Measurements from ENCODE around the gene ADSS1.

Gene ADSS1

GRCh38 chr14:104791425-104791824, 67.4 kb downstream of the ADSS1 start:
- Histone ChIP-seq H3K27ac (ENCODE audit: low read depth, low read length) (no peak overlapping the region), H3K9ac (ENCODE audit: low read length in 5 of 5) (no peak overlapping the region), H3K9me3 (ENCODE audit: control insufficient read depth in 5 of 5, low read length in 5 of 5) (no peaks in the 10 kb centered on the region), H3K27me3 (ENCODE audit: control insufficient read depth in 5 of 5, insufficient read depth in 4 of 5, low read length in 5 of 5) (no peaks in the 10 kb centered on the region), H3K36me3 (ENCODE audit: control insufficient read depth in 5 of 5, insufficient read depth in 5 of 5, low read length in 5 of 5) (peaks cover 0 to 55% (median 35%) of the 10 kb centered on the region in 5 donors), H3K4me1 (ENCODE audit: control insufficient read depth in 5 of 5, insufficient read depth in 5 of 5, low read length in 5 of 5) (peaks cover 8 to 89% (median 60%) of the 10 kb centered on the region in 5 donors), H3K4me3 (ENCODE audit: low read depth in 1 of 5, low read length in 5 of 5) (no peak overlapping the region)

- no peak overlapping the region for H3K27ac ChIP-seq (ENCODE audit: low read depth, low read length)
- peaks cover 0 to 50% (median 34%) of the 10 kb centered on the region in 5 donors for H3K36me3 ChIP-seq (ENCODE audit: control insufficient read depth in 5 of 5, insufficient read depth in 5 of 5, low read length in 5 of 5)
- peak overlapping the region in 2 of 5 donors; percentile 36 to 89 for H3K9ac ChIP-seq (ENCODE audit: low read length in 5 of 5)
Observed at GRCh38 chr14:104792101-104792884, 68.3 kb downstream of the ADSS1 start.

DNA sequence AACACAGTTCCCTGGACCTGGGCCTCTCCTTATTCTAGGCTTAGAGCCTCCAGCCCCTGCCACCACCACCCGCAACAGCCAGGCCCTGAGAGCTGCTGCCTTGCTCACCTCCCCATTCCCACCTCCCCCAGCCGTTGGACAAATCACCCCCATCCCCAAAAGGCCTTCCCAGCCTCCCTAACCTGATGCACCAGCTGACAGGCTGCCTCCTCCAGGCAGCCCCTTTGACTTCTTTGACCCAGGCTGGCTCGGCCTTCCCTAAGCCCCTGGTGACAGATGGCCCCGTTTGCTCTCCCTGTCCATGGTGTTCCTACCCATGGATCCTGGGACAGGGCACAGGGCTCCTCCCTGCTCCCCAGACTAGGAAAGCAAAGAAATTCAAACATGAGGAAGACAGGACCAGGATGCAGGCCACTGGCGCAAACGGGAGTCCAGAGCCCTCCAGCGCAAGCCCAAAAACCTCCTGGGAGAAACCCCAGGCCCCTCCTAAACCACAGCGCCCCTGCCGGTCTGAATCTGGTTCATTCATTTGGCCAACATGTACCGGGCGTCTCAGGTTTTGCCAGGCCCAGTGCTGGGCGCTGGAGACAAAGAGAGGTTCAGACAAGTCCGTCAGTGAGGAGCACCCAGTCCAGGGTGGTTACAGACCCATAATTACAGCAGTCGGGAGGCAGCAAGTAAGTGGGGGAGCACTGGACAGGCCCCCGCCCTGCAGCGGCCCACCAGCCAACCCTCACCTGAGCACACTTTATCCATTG, 69.1 kb downstream of the ADSS1 start:
- Histone ChIP-seq H3K27ac (ENCODE audit: low read depth, low read length) (no peak overlapping the region), H3K4me1 (ENCODE audit: control insufficient read depth in 5 of 5, insufficient read depth in 5 of 5, low read length in 5 of 5) (peaks cover 12 to 87% (median 59%) of the 10 kb centered on the region in 5 donors), H3K9me3 (ENCODE audit: control insufficient read depth in 5 of 5, low read length in 5 of 5) (no peaks in the 10 kb centered on the region), H3K4me3 (ENCODE audit: low read depth in 1 of 5, low read length in 5 of 5) (peak overlapping the region in 4 of 5 donors; percentile 48 to 81 (median 79)), H3K27me3 (ENCODE audit: control insufficient read depth in 5 of 5, insufficient read depth in 4 of 5, low read length in 5 of 5) (no peaks in the 10 kb centered on the region), H3K9ac (ENCODE audit: low read length in 5 of 5) (peak overlapping the region in 3 of 5 donors; percentile 22 to 89 (median 36)), H3K36me3 (ENCODE audit: control insufficient read depth in 5 of 5, insufficient read depth in 5 of 5, low read length in 5 of 5) (peaks cover 0 to 44% (median 34%) of the 10 kb centered on the region in 5 donors)

More at GRCh38 chr14:104792101-104792884, 68.3 kb downstream of the ADSS1 start:
- Histone ChIP-seq H3K4me1 (ENCODE audit: control insufficient read depth in 5 of 5, insufficient read depth in 5 of 5, low read length in 5 of 5) (peaks cover 8 to 87% (median 59%) of the 10 kb centered on the region in 5 donors), H3K9me3 (ENCODE audit: control insufficient read depth in 5 of 5, low read length in 5 of 5) (no peaks in the 10 kb centered on the region), H3K27me3 (ENCODE audit: control insufficient read depth in 5 of 5, insufficient read depth in 4 of 5, low read length in 5 of 5) (no peaks in the 10 kb centered on the region), H3K4me3 (ENCODE audit: low read depth in 1 of 5, low read length in 5 of 5) (peak overlapping the region in 1 of 5 donors; percentile 17)

DNA sequence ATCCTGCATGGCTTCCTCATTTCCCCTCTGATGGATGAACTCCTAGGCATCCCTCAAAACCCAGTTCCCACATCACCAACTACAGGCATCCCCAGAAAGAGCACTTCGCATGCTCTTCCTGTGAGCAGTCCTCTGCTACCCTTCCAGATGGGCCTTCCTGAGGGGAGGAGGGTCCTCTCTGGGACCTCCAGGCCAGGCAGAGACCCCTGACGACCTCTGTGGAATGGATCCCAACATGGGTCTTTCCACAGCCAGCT, 69.6 kb downstream of the ADSS1 start:
- Histone ChIP-seq H3K27me3 (ENCODE audit: control insufficient read depth in 5 of 5, insufficient read depth in 4 of 5, low read length in 5 of 5) (no peaks in the 10 kb centered on the region), H3K27ac (ENCODE audit: low read depth, low read length) (no peak overlapping the region), H3K4me3 (ENCODE audit: low read depth in 1 of 5, low read length in 5 of 5) (peak overlapping the region; percentile 48 to 81 (median 77)), H3K36me3 (ENCODE audit: control insufficient read depth in 5 of 5, insufficient read depth in 5 of 5, low read length in 5 of 5) (peaks cover 0 to 39% (median 29%) of the 10 kb centered on the region in 5 donors), H3K4me1 (ENCODE audit: control insufficient read depth in 5 of 5, insufficient read depth in 5 of 5, low read length in 5 of 5) (peaks cover 12 to 87% (median 64%) of the 10 kb centered on the region in 5 donors), H3K9ac (ENCODE audit: low read length in 5 of 5) (peak overlapping the region in 3 of 5 donors; percentile 44 to 89 (median 88)), H3K9me3 (ENCODE audit: control insufficient read depth in 5 of 5, low read length in 5 of 5) (no peaks in the 10 kb centered on the region)

- H3K27ac ChIP-seq (ENCODE audit: low read depth, low read length) = peak overlapping the region; percentile 60
- H3K9ac ChIP-seq (ENCODE audit: low read length in 5 of 5) = peak overlapping the region; percentile 44 to 89 (median 81)
- peaks cover 0 to 34% (median 27%) of the 10 kb centered on the region in 5 donors for H3K36me3 ChIP-seq (ENCODE audit: control insufficient read depth in 5 of 5, insufficient read depth in 5 of 5, low read length in 5 of 5)
- H3K4me3 ChIP-seq (ENCODE audit: low read depth in 1 of 5, low read length in 5 of 5) = peak overlapping the region; percentile 62 to 81 (median 77)
- no peaks in the 10 kb centered on the region for H3K27me3 ChIP-seq (ENCODE audit: control insufficient read depth in 5 of 5, insufficient read depth in 4 of 5, low read length in 5 of 5)
- H3K4me1 ChIP-seq (ENCODE audit: control insufficient read depth in 5 of 5, insufficient read depth in 5 of 5, low read length in 5 of 5) = peaks cover 15 to 87% (median 69%) of the 10 kb centered on the region in 5 donors
- H3K9me3 ChIP-seq (ENCODE audit: control insufficient read depth in 5 of 5, low read length in 5 of 5) = no peaks in the 10 kb centered on the region
Observed at GRCh38 chr14:104794099-104794498, 70.1 kb downstream of the ADSS1 start.

DNA sequence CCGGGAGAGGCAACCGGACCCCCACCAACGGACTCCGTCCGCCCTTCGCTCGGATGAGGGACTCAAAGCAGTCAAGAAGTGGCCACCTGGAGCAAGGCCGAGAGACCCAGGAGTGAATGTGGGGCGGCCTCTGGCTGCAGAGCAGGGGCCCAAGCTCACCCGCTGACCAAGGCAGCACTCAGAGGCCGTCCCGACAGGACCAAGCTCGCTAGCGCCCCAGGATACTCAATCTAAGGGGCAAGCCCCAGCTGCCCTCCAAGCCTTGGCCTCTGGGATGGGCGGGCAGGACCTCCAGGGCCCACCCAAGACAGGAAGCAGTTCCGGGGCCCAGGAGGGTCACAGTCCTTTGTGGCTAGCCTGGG, 70.6 kb downstream of the ADSS1 start:
- H3K9ac ChIP-seq (ENCODE audit: low read length in 5 of 5) = peak overlapping the region; percentile 44 to 89 (median 81)
- peak overlapping the region; percentile 62 to 81 (median 77) for H3K4me3 ChIP-seq (ENCODE audit: low read depth in 1 of 5, low read length in 5 of 5)
- H3K4me1 ChIP-seq (ENCODE audit: control insufficient read depth in 5 of 5, insufficient read depth in 5 of 5, low read length in 5 of 5) = peaks cover 18 to 87% (median 74%) of the 10 kb centered on the region in 5 donors
- no peaks in the 10 kb centered on the region for H3K9me3 ChIP-seq (ENCODE audit: control insufficient read depth in 5 of 5, low read length in 5 of 5)
- H3K27me3 ChIP-seq (ENCODE audit: control insufficient read depth in 5 of 5, insufficient read depth in 4 of 5, low read length in 5 of 5) = no peaks in the 10 kb centered on the region
- H3K27ac ChIP-seq (ENCODE audit: low read depth, low read length) = peak overlapping the region; percentile 60
- H3K36me3 ChIP-seq (ENCODE audit: control insufficient read depth in 5 of 5, insufficient read depth in 5 of 5, low read length in 5 of 5) = peaks cover 0 to 29% (median 23%) of the 10 kb centered on the region in 5 donors

DNA sequence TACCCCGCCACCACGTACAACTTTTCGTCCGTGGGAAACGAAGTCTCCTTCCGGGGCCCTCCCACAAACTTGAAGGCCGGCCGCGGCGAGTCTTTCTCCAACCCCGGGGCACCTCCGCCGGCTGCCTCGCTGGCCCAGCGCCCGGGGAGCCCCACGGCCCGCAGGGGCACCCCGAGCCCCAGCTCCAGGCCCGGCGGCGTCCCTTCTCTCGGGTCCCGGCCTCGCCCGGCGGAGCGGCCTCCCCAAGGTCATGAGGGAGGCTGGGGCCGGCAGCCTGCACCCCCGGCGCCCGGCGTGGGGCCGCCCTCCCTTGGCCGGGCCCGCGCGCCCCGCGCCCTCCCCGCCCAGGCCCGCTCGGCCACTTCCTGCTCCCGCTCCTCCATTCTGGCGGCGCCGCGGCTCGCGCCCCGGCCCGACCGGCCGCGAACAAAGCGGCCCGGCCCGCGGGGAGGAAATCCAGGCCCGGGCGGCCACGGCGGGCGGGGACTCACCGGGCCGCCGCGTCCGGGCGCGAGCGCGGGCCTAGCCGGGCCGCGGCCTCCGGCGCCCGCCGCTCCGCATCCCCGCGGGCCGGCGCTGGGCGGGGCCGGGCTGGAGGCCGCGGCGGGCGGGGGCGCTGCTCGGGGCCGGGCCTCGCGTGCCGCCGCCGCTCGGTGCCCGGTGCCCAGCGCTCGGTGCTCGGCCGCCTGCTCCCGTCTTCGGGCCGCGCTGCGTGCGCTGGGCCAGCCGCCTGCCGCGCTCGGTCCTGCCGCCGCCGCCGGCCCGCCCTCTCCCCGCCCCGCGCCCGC, 71.2 kb downstream of the ADSS1 start, which contains the start of gene AKT1:
Gene AKT1 (minus strand): TSS at position 756 of the 788 bp plus-strand sequence. CDS start 3,105 bp downstream, outside the sequence.
- Histone ChIP-seq H3K27ac (ENCODE audit: low read depth, low read length) (peak within 1 kb of the TSS; percentile 97), H3K4me1 (ENCODE audit: control insufficient read depth in 5 of 5, insufficient read depth in 5 of 5, low read length in 5 of 5) (peaks cover 18 to 91% (median 78%) of the 10 kb centered on the region in 5 donors), H3K27me3 (ENCODE audit: control insufficient read depth in 5 of 5, insufficient read depth in 4 of 5, low read length in 5 of 5) (no peaks in the 10 kb centered on the region), H3K9me3 (ENCODE audit: control insufficient read depth in 5 of 5, low read length in 5 of 5) (no peaks in the 10 kb centered on the region), H3K9ac (ENCODE audit: low read length in 5 of 5) (peak within 1 kb of the TSS; percentile 44 to 89 (median 81)), H3K36me3 (ENCODE audit: control insufficient read depth in 5 of 5, insufficient read depth in 5 of 5, low read length in 5 of 5) (peaks cover 0 to 24% (median 18%) of the 10 kb centered on the region in 5 donors), H3K4me3 (ENCODE audit: low read depth in 1 of 5, low read length in 5 of 5) (peak within 1 kb of the TSS; percentile 62 to 81 (median 77))

DNA sequence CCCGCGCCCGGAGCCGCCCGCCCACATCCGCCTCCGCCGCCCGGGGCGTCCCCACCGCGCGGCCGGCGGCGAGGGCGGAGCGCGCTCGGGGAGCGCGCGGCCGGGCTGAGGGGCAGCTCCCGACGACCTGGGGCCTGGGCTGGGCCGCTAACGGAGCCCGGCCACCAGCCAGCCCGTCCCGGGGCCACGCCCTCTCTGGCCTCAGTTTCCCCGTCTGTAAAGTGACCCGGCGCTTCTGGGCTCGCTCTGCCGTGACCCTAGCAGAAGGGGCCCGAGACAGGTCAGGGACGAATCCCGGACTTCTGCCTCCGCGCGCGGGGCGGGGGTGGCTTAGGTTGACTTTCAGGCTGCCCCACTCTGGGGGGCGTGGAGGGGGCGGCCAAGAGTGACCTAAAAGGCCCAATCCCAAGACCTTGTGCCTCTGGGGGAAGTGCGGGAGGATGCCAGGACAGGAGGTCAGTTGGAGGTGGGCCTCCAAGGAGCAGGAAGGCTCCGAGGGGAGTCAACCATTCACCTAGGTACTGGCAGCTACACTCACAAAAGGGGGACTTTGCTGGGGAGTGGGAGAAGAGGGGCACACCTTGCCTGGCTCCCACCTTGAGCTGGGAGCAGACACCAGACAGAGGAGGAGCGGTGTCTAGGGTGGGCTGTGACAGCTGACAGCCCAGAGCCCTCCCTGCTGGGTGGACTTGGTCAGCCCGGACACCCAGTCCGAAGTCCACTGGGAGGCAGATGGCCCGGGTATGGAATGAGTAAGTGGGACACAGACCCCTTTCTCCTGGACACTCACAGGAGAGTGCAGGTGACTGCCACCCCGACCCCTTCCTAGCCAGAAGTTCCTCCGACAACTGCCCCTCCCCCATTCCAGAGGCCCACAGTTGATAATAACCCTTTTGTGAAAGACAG, 72.0 kb downstream of the ADSS1 start:
- Histone ChIP-seq H3K9ac (ENCODE audit: low read length in 5 of 5) (peak overlapping the region in 4 of 5 donors; percentile 61 to 75 (median 68)), H3K36me3 (ENCODE audit: control insufficient read depth in 5 of 5, insufficient read depth in 5 of 5, low read length in 5 of 5) (peaks cover 0 to 16% (median 9%) of the 10 kb centered on the region in 5 donors), H3K27ac (ENCODE audit: low read depth, low read length) (peak overlapping the region; percentile 97), H3K4me3 (ENCODE audit: low read depth in 1 of 5, low read length in 5 of 5) (peak overlapping the region; percentile 31 to 63 (median 47)), H3K27me3 (ENCODE audit: control insufficient read depth in 5 of 5, insufficient read depth in 4 of 5, low read length in 5 of 5) (no peaks in the 10 kb centered on the region), H3K4me1 (ENCODE audit: control insufficient read depth in 5 of 5, insufficient read depth in 5 of 5, low read length in 5 of 5) (peaks cover 18 to 86% (median 80%) of the 10 kb centered on the region in 5 donors), H3K9me3 (ENCODE audit: control insufficient read depth in 5 of 5, low read length in 5 of 5) (no peaks in the 10 kb centered on the region)

GRCh38 chr14:104796687-104797081, 72.7 kb downstream of the ADSS1 start:
- Histone ChIP-seq H3K36me3 (ENCODE audit: control insufficient read depth in 5 of 5, insufficient read depth in 5 of 5, low read length in 5 of 5) (peaks cover 0 to 9% (median 3%) of the 10 kb centered on the region in 5 donors), H3K4me1 (ENCODE audit: control insufficient read depth in 5 of 5, insufficient read depth in 5 of 5, low read length in 5 of 5) (peaks cover 21 to 88% (median 81%) of the 10 kb centered on the region in 5 donors), H3K9ac (ENCODE audit: low read length in 5 of 5) (peak overlapping the region in 1 of 5 donors; percentile 75), H3K9me3 (ENCODE audit: control insufficient read depth in 5 of 5, low read length in 5 of 5) (no peaks in the 10 kb centered on the region), H3K27me3 (ENCODE audit: control insufficient read depth in 5 of 5, insufficient read depth in 4 of 5, low read length in 5 of 5) (no peaks in the 10 kb centered on the region), H3K4me3 (ENCODE audit: low read depth in 1 of 5, low read length in 5 of 5) (no peak overlapping the region), H3K27ac (ENCODE audit: low read depth, low read length) (peak overlapping the region; percentile 97)

Measured in subcutaneous abdominal adipose tissue (tissue), 5 donors.